Measurements from ENCODE around the gene PRKD1.

DNA sequence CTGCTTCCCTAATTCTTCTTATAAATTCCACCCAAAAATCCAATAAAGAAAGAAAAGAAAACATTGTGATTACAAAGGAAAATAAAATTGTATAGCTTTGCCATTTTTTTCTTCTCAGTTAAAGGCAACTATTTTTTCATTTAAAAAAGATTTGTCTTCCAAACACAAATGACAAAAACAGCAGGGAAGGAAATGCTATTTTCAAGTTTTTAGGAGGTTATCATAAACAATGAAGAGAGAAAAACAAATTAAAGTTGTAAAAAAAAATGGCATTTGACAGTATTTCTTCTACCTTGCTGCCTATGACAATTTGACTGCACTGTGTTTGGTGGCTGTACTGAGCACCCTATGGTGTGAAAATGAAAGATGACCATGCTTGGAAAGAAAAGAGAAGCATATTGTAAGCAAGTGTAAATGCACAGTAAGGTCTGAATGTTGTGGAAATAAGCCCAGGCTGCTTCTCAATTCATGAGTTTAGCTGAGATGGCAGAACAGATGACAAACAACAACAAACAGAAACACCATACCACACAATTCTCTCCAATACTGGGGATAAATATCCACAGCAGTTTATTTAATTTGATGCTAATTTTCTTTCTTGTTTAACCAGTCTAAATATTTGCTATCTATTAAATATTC lies 109.8 kb downstream of the PRKD1 start:
- TF ChIP-seq CTCF (IDR thresholded peaks at IDR 0.05) = no peak
- no peak for TF ChIP-seq EZH2 (IDR thresholded peaks at IDR 0.05; ENCODE audit: borderline replicate concordance, insufficient read depth, low read depth, low read length, poor library complexity, severe bottlenecking)
